HepG2 (cell line): ENCODE results near the gene ALG14. TPM values are rescaled to one million over a fixed set of nuclear protein-coding genes. Genes with fewer than 3 reads are reported as not detected.

Experiments used
- ATAC-seq: fragments of 200-7000 bp; cut with Tn5 transposase; 3 replicates; pipeline ENCODE4 v1.9.1; 2020; ENCODE audit warnings: mild to moderate bottlenecking, moderate library complexity
- BruUV-seq: library from RNA; stranded (reverse); fragments of 400-500 nt; replicated peaks from 2 replicates; lab custom pipeline; 2021; lab: Mats Ljungman, UMichigan
- CTCF ChIA-PET: fragments of 300-600 bp; formaldehyde crosslinking; extraction: SDS; loops from one replicate; lab custom pipeline; 2021; ENCODE audit warnings: low total read pairs, inconsistent platforms, low intra/inter-chr PET ratio; lab: Yijun Ruan, JAX
- POLR2A ChIA-PET: fragments of 350-600 bp; sonication (Branson Sonifier 250); formaldehyde crosslinking; loops from one replicate; lab custom pipeline; 2020; ENCODE audit warnings: antibody characterized with exemption, inconsistent platforms; lab: Yijun Ruan, JAX
- DNase-seq: peaks from one replicate; pipeline ENCODE4 v3.0.0-alpha.2; 2015; ENCODE audit warnings: low spot score
- FAIRE-seq: peaks from 3 replicates; lab custom pipeline; 2011; peaks lifted over from hg19 to GRCh38; lab: Jason Lieb, UNC
- H2AFZ ChIP-seq: one replicate; pipeline ENCODE4 v1.6.1; 2011; ENCODE audit warnings: low read length, inconsistent platforms
- H3K27ac ChIP-seq: fragments of 300-600 bp; 3 replicates; pipeline ENCODE4 v1.8.0; 2011; ENCODE audit warnings: mixed run types, mild to moderate bottlenecking, mixed read lengths, low read length, inconsistent platforms; ENCODE audit not compliant: insufficient read depth; ENCODE audit errors: extremely low read length
- H3K27me3 ChIP-seq, 2 experiments: fragments of 200-600 bp in 1 of 2; 2 replicates in 1 of 2; 3 replicates in 1 of 2; pipeline versions ENCODE4 v1.6.0 to v1.8.0; 2011; ENCODE audit warnings: low read length in 2 of 2, mild to moderate bottlenecking in 2 of 2, moderate library complexity in 2 of 2, inconsistent platforms in 1 of 2; ENCODE audit not compliant: insufficient read depth in 2 of 2, control insufficient read depth in 1 of 2
- H3K36me3 ChIP-seq, 2 experiments: fragments of 200-600 bp in 1 of 2; replicated peaks in 1 of 2; 2 replicates in 1 of 2; 3 replicates in 1 of 2; pipeline versions ENCODE4 v1.5.1 to v1.8.0; 2011; ENCODE audit warnings: low read length in 2 of 2, inconsistent platforms in 1 of 2; ENCODE audit not compliant: insufficient read depth in 2 of 2, control insufficient read depth in 1 of 2
- H3K4me1 ChIP-seq: 2 replicates; pipeline ENCODE4 v1.5.1; 2012; ENCODE audit warnings: low read length, inconsistent platforms; ENCODE audit not compliant: insufficient read depth
- H3K4me2 ChIP-seq: 2 replicates; pipeline ENCODE4 v1.6.0; 2011; ENCODE audit warnings: low read depth, low read length, inconsistent platforms
- H3K4me3 ChIP-seq, 3 experiments: fragments of 200-600 bp in 1 of 3; sonication (generic), shearing (Covaris generic) in 1 of 3; replicated peaks in 1 of 3; 2 replicates each; pipeline ENCODE4 v1.5.1; 2011 to 2016; ENCODE audit warnings: low read length in 3 of 3, inconsistent platforms in 2 of 3, low read depth in 2 of 3, mild to moderate bottlenecking in 2 of 3, control low read depth in 1 of 3, mixed read lengths in 1 of 3; ENCODE audit not compliant: insufficient read depth in 1 of 3
- H3K79me2 ChIP-seq: one replicate; pipeline ENCODE4 v1.6.1; 2011; ENCODE audit warnings: low read length, inconsistent platforms; ENCODE audit not compliant: insufficient read depth
- H3K9ac ChIP-seq: 2 replicates; pipeline ENCODE4 v1.6.0; 2011; ENCODE audit warnings: mild to moderate bottlenecking, low read depth, low read length, inconsistent platforms; ENCODE audit not compliant: insufficient read depth
- H3K9me3 ChIP-seq: 2 replicates; pipeline ENCODE4 v1.5.1; 2012; ENCODE audit warnings: mild to moderate bottlenecking, low read length
- H4K20me1 ChIP-seq: 2 replicates; pipeline ENCODE4 v1.6.0; 2011; ENCODE audit warnings: inconsistent platforms, mild to moderate bottlenecking, low read length, moderate library complexity; ENCODE audit not compliant: insufficient read depth
- CREBL2 ChIP-seq: sonication (generic); formaldehyde crosslinking; IDR thresholded peaks from 2 replicates; pipeline ENCODE4 v1.8.1; 2023; ENCODE audit warnings: missing genetic modification reagents, mild to moderate bottlenecking, borderline replicate concordance
- IRF9 ChIP-seq: sonication (generic); formaldehyde crosslinking; IDR thresholded peaks from 2 replicates; pipeline ENCODE4 v1.8.0; 2022; ENCODE audit warnings: missing genetic modification reagents, mild to moderate bottlenecking, borderline replicate concordance
- MAFK ChIP-seq, 2 experiments: IDR thresholded peaks in 1 of 2; conservative IDR thresholded peaks in 1 of 2; 2 replicates each; pipeline ENCODE4 v1.6.1; 2011; ENCODE audit warnings: improper control_type of control experiment in 2 of 2, low read length in 2 of 2
- NCOA5 ChIP-seq: sonication (generic); formaldehyde crosslinking; IDR thresholded peaks from 2 replicates; pipeline ENCODE4 v1.4.0; 2020; ENCODE audit warnings: missing genetic modification reagents
- SMARCE1 ChIP-seq: fragments of 450-650 bp; IDR thresholded peaks from 2 replicates; pipeline ENCODE4 v1.6.1; 2017; ENCODE audit warnings: borderline replicate concordance
- ZBTB40 ChIP-seq, 2 experiments: fragments of 450-650 bp in 1 of 2; sonication (generic) in 1 of 2; formaldehyde crosslinking in 1 of 2; IDR thresholded peaks; 2 replicates each; pipeline versions ENCODE4 v1.6.1 to v1.8.0; 2016 to 2022; ENCODE audit warnings: antibody characterized with exemption in 1 of 2, mild to moderate bottlenecking in 1 of 2, missing genetic modification reagents in 1 of 2
- ZNF569 ChIP-seq: sonication (generic); formaldehyde crosslinking; IDR thresholded peaks from 2 replicates; pipeline ENCODE4 v1.5.0; 2020; ENCODE audit warnings: mild to moderate bottlenecking, missing genetic modification reagents, moderate library complexity, borderline replicate concordance
- WGBS: methylation state at CpG from one replicate; pipeline ENCODE4 v1.1.6; 2017; ENCODE audit warnings: low lambda C conversion rate; 5-methylcytosine and 5-hydroxymethylcytosine counted together
- in situ Hi-C: cut with HindIII; loops from 2 replicates; pipeline ENCODE4 v1.10.0; 2017; ENCODE audit warnings: low pct_unique_long_range_greater_than_20kb; ENCODE audit not compliant: extremely low pct_ligation_motif_present
- intact Hi-C: fragments of 100-400 bp; cut with micrococcal nuclease; formaldehyde crosslinking; loops from one replicate; pipeline ENCODE4 v1.10.0; 2022; ENCODE audit not compliant: unreplicated experiment
- polyA plus RNA-seq, 8 experiments: library from polyadenylated mRNA; depleted of rRNA in 3 of 8; stranded (reverse) in 7 of 8; unstranded in 1 of 8; fragments of >200 nt; fragmentation: Illumina TruSeq in 4 of 8; extraction: Trizol in 4 of 8; gene quantifications; 2 replicates each; pipeline versions ENCODE4 v1.2.1 to v1.2.3, GENCODE V29; 2011 to 2016; ENCODE audit warnings: low read depth in 4 of 8, missing spikeins in 1 of 8, mixed read lengths in 1 of 8; ENCODE audit not compliant: insufficient read depth in 1 of 8
- total RNA-seq, 5 experiments: library from RNA; depleted of rRNA; stranded (reverse); fragments of >200 nt; fragmentation: Illumina TruSeq; extraction: Trizol; gene quantifications; 2 replicates each; pipeline ENCODE4 v1.2.3, GENCODE V29; 2016; ENCODE audit warnings: low read depth in 1 of 5

Gene ALG14
- total and polyA plus RNA-seq, 2 of the 13 experiments (the other 11 are each of a cell fraction or from before 2014, with no cell fraction given): 4.5 to 12.7 TPM

GRCh38 chr1:94961582-94961981, 111.2 kb downstream of the ALG14 start:
- H3K27ac ChIP-seq: peak overlapping the region; percentile 96
- intact Hi-C loops: loop anchor here (5.0 kb wide), 1 partner anchor 81 kb away; no protein-coding TSS in a partner anchor
- no TSS peak for BruUV-seq
- ATAC-seq (peak; percentile 46), DNase-seq (peak; percentile 57), FAIRE-seq (no peak)
- in situ Hi-C loops: no loop called here
- no peaks in the 10 kb centered on the region for H3K79me2 ChIP-seq
- peaks cover 66% of the 10 kb centered on the region for H3K4me1 ChIP-seq
- H3K36me3 ChIP-seq: no peaks in the 10 kb centered on the region
- H3K27me3 ChIP-seq: no peaks in the 10 kb centered on the region
- H3K4me3 ChIP-seq: peak overlapping the region in 1 of 3 experiments; percentile 45; a peak in 1 of 6 replicates
- no peaks in the 10 kb centered on the region for H3K9me3 ChIP-seq
- H3K4me2 ChIP-seq: peak overlapping the region; percentile 58
- WGBS: 23% methylated on average over 7 of the region's 7 CpGs
- ChIA-PET CTCF (no interaction called here), POLR2A (interaction anchor here (1.2 to 3.2 kb wide), 4 partner anchors 34 to 543 kb away, joined by 3 to 15 read pairs (median 4); partner anchors contain the start of genes ABCD3 and CNN3)
- H2AFZ ChIP-seq: no peak overlapping the region
- no peak overlapping the region for H3K9ac ChIP-seq
- H4K20me1 ChIP-seq: no peaks in the 10 kb centered on the region
- TF ChIP-seq MAFK (conservative IDR thresholded peaks at IDR 0.05 in 1 of 2, IDR thresholded peaks at IDR 0.05 in 1 of 2; ENCODE audit: low read length in 2 of 2) (no peak), CREBL2 (CRISPR knock-in tag) (no peak), SMARCE1 (no peak), IRF9 (CRISPR knock-in tag) (no peak), ZNF569 (CRISPR knock-in tag) (no peak), ZBTB40 (IDR thresholded peaks at IDR 0.05) (no peak), ZBTB40 (CRISPR knock-in tag; IDR thresholded peaks at IDR 0.05) (no peak; the same call in 1 of the 2 replicates), NCOA5 (CRISPR knock-in tag) (no peak)
